ENCODE data around the gene FOXC2. TPM values are rescaled to one million over a fixed set of nuclear protein-coding genes. Genes with fewer than 3 reads are reported as not detected.

Gene FOXC2
- total and polyA plus RNA-seq, 2 donors (not counting 3 experiments of a cell fraction or from before 2014, with no cell fraction given) = 7.7 to 44.0 TPM

GRCh38 chr16:86540894-86541293 is 25.7 kb upstream of the FOXC2 start:
- no peak overlapping the region for H2AFZ ChIP-seq (ENCODE audit: low read depth, low read length)
- H3K36me3 ChIP-seq (ENCODE audit: control insufficient read depth in 2 of 2, extremely low read depth in 1 of 2, insufficient read depth in 2 of 2, low read length in 2 of 2) = peaks cover 3 to 44% of the 10 kb centered on the region in 2 experiments
- no TSS peak for BruUV-seq (replicated peaks)
- H3K4me2 ChIP-seq (ENCODE audit: insufficient read depth, low read length) = no peak overlapping the region
- DNase-seq (ENCODE audit: low read depth, low spot score) = no peak
- ChIA-PET POLR2A (no interaction called here), CTCF (no interaction called here)
- no peaks in the 10 kb centered on the region for H4K20me1 ChIP-seq (replicated peaks; ENCODE audit: control insufficient read depth, extremely low read depth, insufficient read depth, low read length)
- H3K9me3 ChIP-seq (replicated peaks; ENCODE audit: control insufficient read depth, insufficient read depth, low read length) = no peaks in the 10 kb centered on the region
- no peak overlapping the region for H3K9ac ChIP-seq (replicated peaks; ENCODE audit: extremely low read depth, insufficient read depth, low read length)
- no peak overlapping the region for H3K4me3 ChIP-seq (replicated peaks in 1 of 3; ENCODE audit: insufficient read depth in 1 of 3, low read depth in 1 of 3, low read length in 3 of 3)
- FAIRE-seq = no peak
- H3K9me1 ChIP-seq (replicated peaks; ENCODE audit: control insufficient read depth, extremely low read depth, insufficient read depth, low read length) = no peaks in the 10 kb centered on the region
- no peaks in the 10 kb centered on the region for H3K4me1 ChIP-seq (ENCODE audit: control insufficient read depth, extremely low read depth, insufficient read depth, low read length)
- H3K27me3 ChIP-seq (ENCODE audit: control insufficient read depth in 2 of 2, insufficient read depth in 2 of 2, low read length in 2 of 2) = no peaks in the 10 kb centered on the region
- intact Hi-C loops (cut with micrococcal nuclease) = no loop called here
- H3K79me2 ChIP-seq (ENCODE audit: control insufficient read depth, insufficient read depth, low read length) = no peaks in the 10 kb centered on the region
- dilution Hi-C loops (cut with MboI; ENCODE audit: extremely low pct_ligation_motif_present, low sequenced_read_pairs) = no loop called here
- H3K27ac ChIP-seq (ENCODE audit: insufficient read depth, low read depth, low read length) = no peak overlapping the region
- TF ChIP-seq MAX (IDR thresholded peaks at IDR 0.05; ENCODE audit: insufficient read depth, insufficient read length) (no peak), POLR2A (IDR thresholded peaks at IDR 0.05; ENCODE audit: low read depth, low read length) (no peak), CTCF (IDR thresholded peaks at IDR 0.05; ENCODE audit: extremely low read depth in 1 of 2, insufficient read depth in 1 of 2, low read depth in 1 of 2, low read length in 2 of 2) (no peak), JUN (IDR thresholded peaks at IDR 0.05; ENCODE audit: borderline replicate concordance, insufficient read depth, insufficient read length, low read depth) (no peak), POLR2AphosphoS5 (IDR thresholded peaks at IDR 0.05; ENCODE audit: insufficient read depth, low read depth, low read length) (no peak), EZH2 (IDR thresholded peaks at IDR 0.05; ENCODE audit: borderline replicate concordance, low read depth, low read length, severe bottlenecking) (no peak), GATA2 (IDR thresholded peaks at IDR 0.05; ENCODE audit: insufficient read depth, insufficient read length, low read depth, low read length) (no peak), MYC (IDR thresholded peaks at IDR 0.05; ENCODE audit: low read depth, low read length) (no peak), FOS (IDR thresholded peaks at IDR 0.05; ENCODE audit: borderline replicate concordance, insufficient read depth, low read length) (no peak)

Measured in endothelial cell of umbilical vein (primary cell).